Fibroblast of peridontal ligament (primary cell): ENCODE data around the gene CCNQ.
"Not testable (repeated sequence)": the region's sequence is repeated elsewhere in the genome, so short reads cannot be mapped to it uniquely, and the experiment has no call there.

ENCODE experiments used
- DNase-seq: peaks from one replicate; pipeline ENCODE4 v3.0.0-alpha.2; 2010; ENCODE audit errors: extremely low read depth

CCNQ gene

GRCh38 chrX:153623310-153624029 lies 24.5 kb upstream of the CCNQ start:
- DNase-seq: no peak

- no peak for DNase-seq
Measured at GRCh38 chrX:153622661-153623309, 23.8 kb upstream of the CCNQ start.

DNA sequence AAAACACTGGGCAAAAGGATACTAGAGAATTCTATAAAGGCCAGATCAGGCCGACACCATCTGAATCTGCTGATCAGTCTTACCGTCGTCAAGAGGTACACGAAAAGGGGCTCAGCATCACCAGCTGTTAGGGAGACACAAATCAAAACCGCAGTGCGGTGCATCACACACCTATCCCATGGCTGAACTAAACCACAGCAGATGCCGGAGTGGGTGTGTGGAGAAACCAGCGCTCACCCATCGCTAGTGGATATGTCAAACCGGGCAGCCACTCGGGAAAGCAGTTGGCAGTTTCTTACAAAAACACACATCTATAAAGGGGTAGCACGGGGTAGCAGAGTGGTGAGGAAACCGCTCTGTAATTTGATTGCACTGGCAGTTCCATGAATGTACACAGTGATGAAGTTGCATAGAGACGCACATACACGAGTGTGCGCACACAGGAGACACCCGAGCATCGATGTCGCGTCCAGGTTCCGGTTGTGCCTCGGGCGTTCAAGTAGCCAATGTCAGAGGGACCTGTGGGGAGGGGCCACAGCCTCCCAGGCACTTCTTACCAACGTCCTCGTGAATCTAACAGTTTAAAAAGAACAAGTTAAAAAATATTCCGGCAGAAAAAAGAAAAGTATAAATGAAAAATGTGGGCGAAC lies 23.1 kb upstream of the CCNQ start:
- DNase-seq: no peak

GRCh38 chrX:153620576-153620975 lies 21.6 kb upstream of the CCNQ start:
- no peak for DNase-seq

DNA sequence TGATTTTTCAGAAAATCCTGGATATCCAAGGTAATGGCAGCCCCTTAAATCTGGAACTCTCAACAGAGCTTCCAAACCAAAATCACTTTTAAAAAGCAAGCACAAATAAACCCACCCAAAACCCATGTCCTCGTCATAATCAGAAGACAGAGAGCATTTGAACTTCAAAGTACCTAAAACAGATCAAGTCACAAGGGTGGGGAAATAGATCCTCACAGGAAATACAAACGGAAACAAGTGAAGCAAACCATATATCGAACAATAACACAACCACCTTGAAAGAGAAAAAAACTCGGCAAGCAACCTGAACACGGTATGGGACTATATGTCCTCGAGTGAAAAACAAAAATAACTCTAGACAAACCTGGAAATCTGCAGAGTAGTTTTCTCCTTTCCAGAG lies 15.9 kb upstream of the CCNQ start:
- DNase-seq: no peak

GRCh38 chrX:153612413-153612812 lies 13.5 kb upstream of the CCNQ start:
- DNase-seq: no peak

- DNase-seq: no peak
Measured at GRCh38 chrX:153611298-153612095, 12.6 kb upstream of the CCNQ start.

- DNase-seq: no peak
Measured at GRCh38 chrX:153610836-153611213, 11.9 kb upstream of the CCNQ start.

DNA sequence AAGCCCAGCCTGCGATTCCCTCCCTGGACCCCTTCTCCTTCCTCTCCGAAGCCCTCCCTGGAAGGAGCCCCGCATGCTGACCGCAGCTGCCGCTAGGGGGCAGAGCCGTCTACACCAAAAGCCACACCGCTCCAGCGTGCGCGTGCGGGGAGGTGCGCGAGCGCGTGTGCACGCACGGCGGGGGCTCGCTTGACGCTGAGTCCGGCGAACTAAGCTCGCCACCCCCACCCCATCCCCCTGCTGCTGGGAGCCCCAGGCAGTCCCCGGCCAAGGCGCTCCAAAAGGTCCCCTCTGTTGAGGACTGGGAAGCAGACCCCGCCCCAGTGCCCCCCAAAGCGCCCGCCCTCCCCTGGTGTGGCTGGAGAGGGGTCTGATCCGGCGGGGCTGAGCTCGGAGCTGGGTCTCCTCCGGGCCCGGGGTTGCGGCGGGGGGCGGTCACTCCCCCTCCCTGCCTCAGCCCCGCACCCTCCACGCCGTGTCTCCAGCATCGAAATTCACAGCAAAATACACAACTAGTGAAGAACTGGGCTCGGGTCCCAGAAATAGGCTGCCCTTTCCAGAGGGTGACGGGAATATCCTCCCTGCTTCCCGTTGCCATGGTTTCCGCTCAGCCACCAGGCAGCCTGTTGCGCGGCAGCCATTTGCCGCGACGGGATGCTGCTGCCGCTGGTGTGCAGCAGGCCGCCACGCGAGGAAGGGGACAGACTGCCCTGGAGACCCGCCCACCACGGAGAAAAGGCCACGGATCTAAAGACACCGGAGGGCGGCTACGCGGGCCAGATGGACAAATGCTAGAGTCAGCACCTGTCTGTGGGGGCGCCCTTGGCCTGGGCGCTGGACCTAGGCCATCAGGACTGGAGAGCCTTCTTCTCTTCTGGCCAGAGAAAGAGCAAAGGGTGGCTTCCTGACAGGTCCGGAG lies 11.2 kb upstream of the CCNQ start:
- peak; percentile 61 for DNase-seq

DNA sequence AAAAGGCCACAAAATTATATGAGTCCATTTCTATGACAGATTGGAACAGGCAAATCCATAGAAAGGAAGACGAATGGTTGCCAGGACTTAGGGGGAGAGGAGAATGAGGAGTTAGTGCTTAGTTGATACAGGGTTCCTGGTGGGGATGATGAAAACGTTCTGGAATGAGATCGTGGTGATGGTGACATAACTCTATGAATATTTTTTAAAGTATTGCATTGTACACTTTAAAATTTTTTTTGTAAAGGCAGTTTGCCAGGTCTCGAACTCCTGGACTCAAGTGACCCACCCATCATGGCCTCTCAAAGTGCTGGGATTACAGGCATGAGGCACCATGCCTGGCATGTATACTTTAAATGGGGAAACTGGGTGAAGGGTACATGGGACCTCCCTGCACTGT lies 9.9 kb upstream of the CCNQ start:
- peak; percentile 42 for DNase-seq

DNA sequence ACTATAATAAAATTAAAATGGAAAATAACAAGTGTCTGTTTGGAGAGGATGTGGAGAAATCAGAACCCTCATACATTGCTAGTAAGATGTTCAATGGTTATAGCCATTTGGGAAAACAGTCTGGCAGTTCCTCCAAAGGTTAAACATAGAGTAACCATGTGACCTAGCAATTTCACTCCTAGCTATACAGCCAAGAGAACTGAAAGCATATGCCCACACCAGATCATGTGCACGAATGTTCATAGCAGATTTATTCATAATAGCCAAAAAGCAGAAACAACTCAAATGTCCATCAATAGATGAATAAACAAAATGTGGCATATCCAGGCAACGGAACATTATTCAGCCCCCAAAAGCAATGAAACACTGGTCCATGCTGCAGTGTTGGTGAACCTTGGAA lies 9.4 kb upstream of the CCNQ start:
- DNase-seq: no peak

DNA sequence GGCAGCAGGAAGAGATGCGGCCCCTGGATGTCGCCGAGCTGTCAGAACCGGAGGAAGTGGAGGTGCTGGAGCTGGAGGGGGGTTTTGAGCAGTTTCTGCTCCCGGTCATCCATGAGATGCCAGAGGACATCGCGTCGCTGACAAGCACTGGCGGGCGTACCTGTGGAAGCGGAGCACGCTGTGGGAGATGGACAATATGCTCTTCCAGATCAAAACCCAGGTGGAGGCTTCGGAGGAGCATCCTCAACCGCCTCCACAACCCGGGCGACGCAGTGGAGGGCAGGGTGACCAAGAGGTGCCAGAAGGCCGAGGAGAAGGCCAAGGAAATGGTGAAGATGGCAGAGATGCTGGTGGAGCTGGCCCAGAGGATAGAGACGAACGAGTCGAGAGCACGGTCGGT lies 7.6 kb upstream of the CCNQ start:
- DNase-seq: no peak

DNA sequence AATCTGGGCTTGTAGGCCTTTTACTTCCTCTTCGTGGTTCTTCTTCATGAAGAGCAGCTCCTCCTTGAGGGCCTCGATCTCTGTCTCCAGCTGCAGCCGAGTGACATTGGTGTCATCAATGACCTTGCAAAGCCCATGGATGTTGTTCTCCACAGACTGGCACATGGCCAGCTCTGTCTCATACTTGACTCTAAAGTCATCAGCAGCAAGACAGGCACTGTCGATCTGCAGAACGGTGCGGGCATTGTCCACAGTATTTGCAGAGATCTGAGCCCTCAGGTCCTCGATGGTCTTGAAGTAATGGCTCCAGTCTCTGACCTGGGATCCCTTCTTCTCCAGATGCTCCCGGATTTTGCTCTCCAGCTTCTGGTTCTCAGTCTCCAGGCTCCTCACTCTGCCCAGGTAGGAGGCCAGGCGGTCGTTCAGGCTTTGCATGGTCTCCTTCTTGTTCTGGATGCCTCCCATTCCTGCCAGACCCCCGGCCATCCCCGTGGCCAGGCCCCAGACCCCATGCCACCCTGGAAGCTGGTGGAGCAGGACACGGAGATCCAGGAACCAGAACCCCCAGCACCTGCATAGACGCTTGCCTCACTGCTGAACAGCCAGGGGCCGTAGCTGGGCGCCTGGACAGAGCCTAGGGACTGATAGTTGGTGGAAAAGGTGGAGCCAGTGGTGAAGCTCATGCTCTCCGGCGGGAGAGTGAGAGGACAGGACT lies 5.9 kb upstream of the CCNQ start:
- not testable (repeated sequence) for DNase-seq

GRCh38 chrX:153603131-153603656 lies 4.3 kb upstream of the CCNQ start:
- no peak for DNase-seq

- DNase-seq: no peak
Measured at GRCh38 chrX:153602601-153603000, 3.7 kb upstream of the CCNQ start.

- no peak for DNase-seq
Measured at GRCh38 chrX:153601511-153602110, 2.7 kb upstream of the CCNQ start.

GRCh38 chrX:153600921-153601320 lies 2.0 kb upstream of the CCNQ start:
- DNase-seq: no peak

GRCh38 chrX:153600032-153600373 lies 1.1 kb upstream of the CCNQ start:
- DNase-seq: no peak

GRCh38 chrX:153599192-153600031 lies 473 bp upstream of the CCNQ start:
- peak; percentile 75 for DNase-seq
